ENCODE measurements around the gene ZNF235. TPM values are rescaled to one million over a fixed set of nuclear protein-coding genes. Genes with fewer than 3 reads are reported as not detected.

Gene ZNF235
- total RNA-seq, 2 experiments from 2014 or later, result 5.5 to 5.6 TPM

DNA sequence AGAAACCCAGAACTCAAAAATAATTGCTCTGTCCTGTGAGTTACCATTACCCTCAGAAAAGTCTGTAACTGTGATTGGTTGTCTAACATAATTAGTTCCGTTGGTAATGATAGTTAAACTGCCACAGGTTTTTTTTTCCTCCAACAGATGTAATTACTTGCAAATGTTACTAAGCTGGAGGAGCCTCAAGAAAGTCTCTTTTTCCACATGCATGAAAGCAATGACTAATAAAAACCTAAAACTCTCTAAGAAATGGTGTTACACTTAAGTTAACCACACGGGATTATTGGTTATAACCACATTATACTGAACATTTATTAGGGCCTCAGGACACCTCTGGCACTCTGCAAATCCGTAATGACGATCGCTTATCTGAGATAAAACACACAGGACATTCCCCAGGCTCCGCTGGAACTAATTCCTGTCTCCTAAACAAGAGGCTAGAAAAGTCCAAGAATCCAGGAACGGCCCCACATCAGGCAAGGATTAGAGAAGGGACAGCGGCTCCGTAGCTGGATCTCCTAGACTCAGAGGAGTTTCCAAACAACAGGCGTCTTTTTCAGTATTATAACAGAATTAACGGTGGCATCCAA lies 753 bp downstream of the ZNF235 start:
- Mint-ChIP-seq H3K27me3 (ENCODE audit: low read depth) (no peaks in the 10 kb centered on the region), H3K9me3 (ENCODE audit: insufficient read depth) (peaks cover 5% of the 10 kb centered on the region), H3K36me3 (ENCODE audit: low read depth) (peaks cover 35% of the 10 kb centered on the region), H3K4me3 (peak overlapping the region; percentile 91), H3K27ac (peak overlapping the region; percentile 81), H3K4me1 (ENCODE audit: low read depth) (peaks cover 21% of the 10 kb centered on the region)
- ATAC-seq, result peak; percentile 18
- no peak for DNase-seq
- ChIA-PET CTCF (no interaction called here), POLR2A (interaction anchor here (1.5 kb wide), 1 partner anchor 139 kb away, joined by 5 read pairs; the partner anchor contains the start of gene ZNF226)

GRCh38 chr19:44303320-44303719 lies 1.5 kb downstream of the ZNF235 start:
- ChIA-PET CTCF (no interaction called here), POLR2A (interaction anchor here (0.5 kb wide), 1 partner anchor 194 kb away, joined by 3 read pairs; no protein-coding TSS in a partner anchor)
- no peak for DNase-seq
- H3K27ac Mint-ChIP-seq, result no peak overlapping the region
- peaks cover 5% of the 10 kb centered on the region for H3K9me3 Mint-ChIP-seq (ENCODE audit: insufficient read depth)
- no peaks in the 10 kb centered on the region for H3K27me3 Mint-ChIP-seq (ENCODE audit: low read depth)
- H3K4me1 Mint-ChIP-seq (ENCODE audit: low read depth), result peaks cover 21% of the 10 kb centered on the region
- peak overlapping the region; percentile 91 for H3K4me3 Mint-ChIP-seq
- peaks cover 43% of the 10 kb centered on the region for H3K36me3 Mint-ChIP-seq (ENCODE audit: low read depth)
- ATAC-seq, result no peak

GRCh38 chr19:44284968-44285367 lies 19.9 kb downstream of the ZNF235 start:
- no peak overlapping the region for H3K27ac Mint-ChIP-seq
- CTCF ChIA-PET, result no interaction called here
- POLR2A ChIA-PET, result no interaction called here
- H3K27me3 Mint-ChIP-seq (ENCODE audit: low read depth), result no peaks in the 10 kb centered on the region
- no peak overlapping the region for H3K4me3 Mint-ChIP-seq
- H3K4me1 Mint-ChIP-seq (ENCODE audit: low read depth), result no peaks in the 10 kb centered on the region
- no peak for ATAC-seq
- H3K9me3 Mint-ChIP-seq (ENCODE audit: insufficient read depth), result peaks cover 43% of the 10 kb centered on the region
- DNase-seq, result no peak
- H3K36me3 Mint-ChIP-seq (ENCODE audit: low read depth), result peaks cover 37% of the 10 kb centered on the region

DNA sequence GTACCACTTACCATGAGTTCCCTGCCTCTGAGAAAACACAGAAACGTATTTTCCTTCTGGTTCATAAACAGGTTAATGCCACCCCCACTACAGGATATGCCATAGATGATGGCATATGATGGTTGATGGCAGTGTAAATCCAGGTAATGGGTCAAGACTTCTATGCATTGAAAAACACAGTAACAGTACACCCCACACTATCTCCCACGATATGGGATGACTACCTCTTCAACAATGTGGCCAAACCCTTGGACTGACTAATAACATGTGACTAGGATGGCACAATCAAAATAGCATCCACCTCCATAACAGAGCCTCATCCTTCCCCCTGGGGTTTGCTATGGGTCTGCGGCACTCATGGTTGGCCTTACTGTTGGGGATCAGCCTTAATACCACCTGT lies 22.0 kb downstream of the ZNF235 start:
- no peaks in the 10 kb centered on the region for H3K4me1 Mint-ChIP-seq (ENCODE audit: low read depth)
- no peak overlapping the region for H3K4me3 Mint-ChIP-seq
- CTCF ChIA-PET, result no interaction called here
- POLR2A ChIA-PET, result no interaction called here
- peaks cover 36% of the 10 kb centered on the region for H3K9me3 Mint-ChIP-seq (ENCODE audit: insufficient read depth)
- no peak overlapping the region for H3K27ac Mint-ChIP-seq
- H3K27me3 Mint-ChIP-seq (ENCODE audit: low read depth), result no peaks in the 10 kb centered on the region
- no peak for DNase-seq
- no peak for ATAC-seq
- peaks cover 18% of the 10 kb centered on the region for H3K36me3 Mint-ChIP-seq (ENCODE audit: low read depth)

DNA sequence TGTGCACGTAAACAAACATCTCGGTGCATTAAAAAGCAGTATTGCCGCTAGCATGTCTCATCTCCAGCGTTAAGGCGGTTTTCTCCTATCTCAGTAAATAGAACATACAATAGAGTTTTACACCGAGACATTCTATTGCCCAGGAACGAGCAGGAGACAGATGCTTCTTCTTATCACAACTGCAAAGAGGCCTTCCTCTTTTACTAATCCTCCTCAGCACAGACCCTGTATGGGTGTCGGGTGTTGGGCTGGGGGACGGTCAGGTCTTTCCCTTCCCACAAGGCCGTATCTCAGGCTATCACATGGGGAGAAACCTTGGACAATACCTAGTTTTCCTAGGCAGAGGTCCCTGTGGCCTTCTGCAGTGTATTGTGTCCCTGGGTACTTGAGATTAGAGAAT lies 23.9 kb downstream of the ZNF235 start:
- no peaks in the 10 kb centered on the region for H3K4me1 Mint-ChIP-seq (ENCODE audit: low read depth)
- H3K4me3 Mint-ChIP-seq, result no peak overlapping the region
- no peaks in the 10 kb centered on the region for H3K27me3 Mint-ChIP-seq (ENCODE audit: low read depth)
- peaks cover 10% of the 10 kb centered on the region for H3K36me3 Mint-ChIP-seq (ENCODE audit: low read depth)
- ChIA-PET CTCF (no interaction called here), POLR2A (no interaction called here)
- no peak for DNase-seq
- peaks cover 32% of the 10 kb centered on the region for H3K9me3 Mint-ChIP-seq (ENCODE audit: insufficient read depth)
- no peak for ATAC-seq
- no peak overlapping the region for H3K27ac Mint-ChIP-seq

- ChIA-PET CTCF (no interaction called here), POLR2A (no interaction called here)
- Mint-ChIP-seq H3K4me1 (ENCODE audit: low read depth) (no peaks in the 10 kb centered on the region), H3K27me3 (ENCODE audit: low read depth) (no peaks in the 10 kb centered on the region), H3K9me3 (ENCODE audit: insufficient read depth) (peaks cover 42% of the 10 kb centered on the region), H3K4me3 (no peak overlapping the region), H3K27ac (no peak overlapping the region), H3K36me3 (ENCODE audit: low read depth) (peaks cover 16% of the 10 kb centered on the region)
- ATAC-seq (no peak), DNase-seq (no peak)
Observed at GRCh38 chr19:44278181-44278690, 26.6 kb downstream of the ZNF235 start.

DNA sequence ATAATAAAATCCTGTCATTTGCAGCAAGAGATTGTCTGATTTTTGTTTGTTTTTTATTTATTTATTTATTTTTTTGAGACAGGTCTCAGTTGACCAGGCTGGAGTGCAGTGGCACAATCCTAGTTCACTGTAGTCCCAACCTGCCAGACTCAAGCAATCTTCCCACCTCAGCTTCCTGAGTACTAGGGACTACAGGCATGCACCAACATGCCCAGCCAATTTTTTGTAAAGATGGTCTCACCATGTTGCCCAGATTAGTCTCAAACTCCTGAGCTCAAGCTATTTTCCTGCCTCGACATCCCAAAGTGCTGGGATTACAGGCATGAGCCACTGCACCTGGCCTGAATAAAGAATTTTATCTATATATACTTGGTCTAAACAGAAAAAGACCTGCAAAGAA lies 27.5 kb downstream of the ZNF235 start:
- Mint-ChIP-seq H3K9me3 (ENCODE audit: insufficient read depth) (peaks cover 44% of the 10 kb centered on the region), H3K27me3 (ENCODE audit: low read depth) (no peaks in the 10 kb centered on the region), H3K36me3 (ENCODE audit: low read depth) (peaks cover 23% of the 10 kb centered on the region), H3K4me3 (no peak overlapping the region), H3K4me1 (ENCODE audit: low read depth) (no peaks in the 10 kb centered on the region), H3K27ac (no peak overlapping the region)
- CTCF ChIA-PET, result no interaction called here
- DNase-seq (no peak), ATAC-seq (no peak)
- POLR2A ChIA-PET, result no interaction called here

- no peak for ATAC-seq
- peaks cover 17% of the 10 kb centered on the region for H3K36me3 Mint-ChIP-seq (ENCODE audit: low read depth)
- DNase-seq, result no peak
- H3K4me1 Mint-ChIP-seq (ENCODE audit: low read depth), result peaks cover 9% of the 10 kb centered on the region
- POLR2A ChIA-PET, result interaction anchor here (0.5 to 1.4 kb wide), 2 partner anchors 239 to 240 kb away, joined by 3 read pairs; partner anchors contain the start of gene ZNF180
- H3K4me3 Mint-ChIP-seq, result peak overlapping the region; percentile 71
- CTCF ChIA-PET, result no interaction called here
- no peaks in the 10 kb centered on the region for H3K27me3 Mint-ChIP-seq (ENCODE audit: low read depth)
- H3K9me3 Mint-ChIP-seq (ENCODE audit: insufficient read depth), result peaks cover 44% of the 10 kb centered on the region
- H3K27ac Mint-ChIP-seq, result peak overlapping the region; percentile 72
Observed at GRCh38 chr19:44260695-44261446, 44.0 kb downstream of the ZNF235 start.

GRCh38 chr19:44260343-44260681 lies 44.5 kb downstream of the ZNF235 start:
- Mint-ChIP-seq H3K27ac (peak overlapping the region; percentile 72), H3K36me3 (ENCODE audit: low read depth) (peaks cover 14% of the 10 kb centered on the region)

DNA sequence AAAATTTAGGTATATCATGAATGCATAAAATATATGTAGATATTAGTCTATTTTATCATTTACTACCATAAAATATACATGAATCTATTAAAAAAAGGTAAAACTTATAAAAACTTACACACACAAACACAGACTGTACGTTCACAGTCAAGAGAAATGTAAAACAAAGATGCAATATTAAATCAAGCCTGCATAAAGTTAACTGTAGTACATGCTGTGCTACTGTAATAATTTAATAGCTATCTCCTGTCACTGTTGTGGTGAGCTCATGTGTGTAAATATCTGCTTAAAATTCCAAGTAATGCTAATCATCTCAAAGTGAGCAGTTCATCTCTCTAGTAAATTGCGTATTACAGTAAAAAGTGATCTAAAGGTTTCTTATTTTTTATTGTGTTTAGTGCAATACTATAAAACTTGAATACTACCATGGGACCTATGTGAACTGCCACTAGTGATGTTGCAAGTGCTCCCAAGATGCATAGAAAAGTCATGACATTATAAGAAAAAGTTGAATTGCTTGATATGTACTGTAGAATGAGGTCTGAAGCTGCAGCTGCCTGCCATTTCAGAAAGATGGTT lies 45.9 kb downstream of the ZNF235 start:
- H3K9me3 Mint-ChIP-seq (ENCODE audit: insufficient read depth), result peaks cover 52% of the 10 kb centered on the region
- ATAC-seq, result no peak
- CTCF ChIA-PET, result no interaction called here
- POLR2A ChIA-PET, result no interaction called here
- DNase-seq, result no peak
- peaks cover 14% of the 10 kb centered on the region for H3K36me3 Mint-ChIP-seq (ENCODE audit: low read depth)
- H3K27ac Mint-ChIP-seq, result no peak overlapping the region
- peaks cover 9% of the 10 kb centered on the region for H3K4me1 Mint-ChIP-seq (ENCODE audit: low read depth)
- H3K27me3 Mint-ChIP-seq (ENCODE audit: low read depth), result no peaks in the 10 kb centered on the region
- no peak overlapping the region for H3K4me3 Mint-ChIP-seq

More at GRCh38 chr19:44260343-44260681, 44.5 kb downstream of the ZNF235 start:
- ATAC-seq, result no peak
- Mint-ChIP-seq H3K4me3 (peak overlapping the region; percentile 71), H3K9me3 (ENCODE audit: insufficient read depth) (peaks cover 46% of the 10 kb centered on the region), H3K27me3 (ENCODE audit: low read depth) (no peaks in the 10 kb centered on the region), H3K4me1 (ENCODE audit: low read depth) (peaks cover 9% of the 10 kb centered on the region)
- POLR2A ChIA-PET, result interaction anchor here (0.5 to 1.4 kb wide), 2 partner anchors 240 to 241 kb away, joined by 3 read pairs; partner anchors contain the start of gene ZNF180
- DNase-seq, result no peak
- CTCF ChIA-PET, result no interaction called here

GRCh38 chr19:44258136-44258535 lies 46.7 kb downstream of the ZNF235 start:
- Mint-ChIP-seq H3K9me3 (ENCODE audit: insufficient read depth) (peaks cover 58% of the 10 kb centered on the region), H3K36me3 (ENCODE audit: low read depth) (peaks cover 16% of the 10 kb centered on the region), H3K4me1 (ENCODE audit: low read depth) (peaks cover 9% of the 10 kb centered on the region), H3K27me3 (ENCODE audit: low read depth) (no peaks in the 10 kb centered on the region), H3K4me3 (no peak overlapping the region), H3K27ac (no peak overlapping the region)
- ChIA-PET CTCF (no interaction called here), POLR2A (no interaction called here)
- DNase-seq (no peak), ATAC-seq (no peak)

GRCh38 chr19:44255705-44256411 lies 49.0 kb downstream of the ZNF235 start:
- H3K4me1 Mint-ChIP-seq (ENCODE audit: low read depth), result peaks cover 9% of the 10 kb centered on the region
- peaks cover 30% of the 10 kb centered on the region for H3K36me3 Mint-ChIP-seq (ENCODE audit: low read depth)
- H3K4me3 Mint-ChIP-seq, result no peak overlapping the region
- no peak overlapping the region for H3K27ac Mint-ChIP-seq
- DNase-seq (no peak), ATAC-seq (no peak)
- CTCF ChIA-PET, result no interaction called here
- H3K9me3 Mint-ChIP-seq (ENCODE audit: insufficient read depth), result peaks cover 57% of the 10 kb centered on the region
- POLR2A ChIA-PET, result no interaction called here
- H3K27me3 Mint-ChIP-seq (ENCODE audit: low read depth), result no peaks in the 10 kb centered on the region

All from activated CD8-positive, alpha-beta T cell treated with anti-CD3 and anti-CD28 coated beads, Interleukin-2, amount 10 ng/mL, durations not matched to agents 7 days and 5 days (primary cell).